ENCODE measurements around the gene MMP17.

The MMP17 gene

DNA sequence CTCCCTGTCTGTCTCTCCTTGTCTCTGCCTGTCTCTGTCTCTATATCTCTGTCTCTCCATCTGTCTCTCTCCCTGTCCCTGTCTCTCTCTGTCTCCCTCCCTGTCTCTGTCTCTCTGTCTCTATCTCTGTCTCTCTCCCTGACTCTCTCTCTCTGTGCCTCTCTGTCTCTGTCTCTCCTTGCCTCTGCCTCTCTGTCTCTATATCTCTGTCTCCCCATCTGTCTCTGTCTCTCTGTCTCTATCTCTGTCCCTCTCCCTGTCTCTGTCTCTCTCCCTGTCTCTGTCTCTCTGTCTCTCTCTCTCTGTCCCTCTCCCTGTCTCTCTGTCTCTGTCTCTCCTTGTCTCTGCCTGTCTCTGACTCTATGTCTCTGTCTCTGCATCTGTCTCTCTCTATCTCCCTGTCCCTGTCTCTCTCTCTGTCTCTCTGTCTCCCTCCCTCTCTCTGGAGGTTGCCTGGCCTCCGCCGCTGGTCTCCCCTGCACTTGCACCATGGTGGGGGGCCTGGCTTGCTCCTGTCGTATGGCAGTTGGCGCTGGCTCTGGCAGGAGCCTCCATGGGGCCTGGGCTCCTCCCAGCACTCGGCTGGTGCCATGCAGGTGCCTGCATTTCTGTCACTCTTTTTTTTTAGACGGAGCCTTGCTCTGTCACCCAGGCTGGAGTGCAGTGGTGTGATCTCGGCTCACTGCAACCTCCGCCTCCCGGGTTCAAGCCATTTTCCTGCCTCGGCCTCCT is 28.3 kb downstream of the MMP17 start:
- no peak for TF ChIP-seq EZH2 (IDR thresholded peaks at IDR 0.05; ENCODE audit: borderline replicate concordance, low read length)
- TF ChIP-seq, protein P1, sequence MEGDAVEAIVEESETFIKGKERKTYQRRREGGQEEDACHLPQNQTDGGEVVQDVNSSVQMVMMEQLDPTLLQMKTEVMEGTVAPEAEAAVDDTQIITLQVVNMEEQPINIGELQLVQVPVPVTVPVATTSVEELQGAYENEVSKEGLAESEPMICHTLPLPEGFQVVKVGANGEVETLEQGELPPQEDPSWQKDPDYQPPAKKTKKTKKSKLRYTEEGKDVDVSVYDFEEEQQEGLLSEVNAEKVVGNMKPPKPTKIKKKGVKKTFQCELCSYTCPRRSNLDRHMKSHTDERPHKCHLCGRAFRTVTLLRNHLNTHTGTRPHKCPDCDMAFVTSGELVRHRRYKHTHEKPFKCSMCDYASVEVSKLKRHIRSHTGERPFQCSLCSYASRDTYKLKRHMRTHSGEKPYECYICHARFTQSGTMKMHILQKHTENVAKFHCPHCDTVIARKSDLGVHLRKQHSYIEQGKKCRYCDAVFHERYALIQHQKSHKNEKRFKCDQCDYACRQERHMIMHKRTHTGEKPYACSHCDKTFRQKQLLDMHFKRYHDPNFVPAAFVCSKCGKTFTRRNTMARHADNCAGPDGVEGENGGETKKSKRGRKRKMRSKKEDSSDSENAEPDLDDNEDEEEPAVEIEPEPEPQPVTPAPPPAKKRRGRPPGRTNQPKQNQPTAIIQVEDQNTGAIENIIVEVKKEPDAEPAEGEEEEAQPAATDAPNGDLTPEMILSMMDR (IDR thresholded peaks at IDR 0.05; ENCODE audit: low read length): no peak
- no peaks in the 10 kb centered on the region for H3K9me3 ChIP-seq (ENCODE audit: low read length)
- no peak overlapping the region for H2AFZ ChIP-seq (ENCODE audit: low read length)
- H3K27ac ChIP-seq (ENCODE audit: low read depth, low read length, poor library complexity, severe bottlenecking): no peak overlapping the region
- no peaks in the 10 kb centered on the region for H3K79me2 ChIP-seq (ENCODE audit: insufficient read depth, low read length)
- no peaks in the 10 kb centered on the region for H3K9me2 ChIP-seq (ENCODE audit: low read depth, low read length)
- no peak overlapping the region for H3K4me3 ChIP-seq (ENCODE audit: low read depth, low read length, poor library complexity, severe bottlenecking)
- no peak overlapping the region for H3K4me2 ChIP-seq (ENCODE audit: low read length)
- H3K27me3 ChIP-seq (ENCODE audit: insufficient read depth, low read length): peaks cover 12% of the 10 kb centered on the region
- H4K20me1 ChIP-seq (ENCODE audit: insufficient read depth, low read length): no peaks in the 10 kb centered on the region
- H3K36me3 ChIP-seq (ENCODE audit: insufficient read depth, low read length): no peaks in the 10 kb centered on the region
- H3K4me1 ChIP-seq (ENCODE audit: insufficient read depth, low read length, severe bottlenecking): no peaks in the 10 kb centered on the region
- no peak overlapping the region for H3K9ac ChIP-seq (ENCODE audit: low read length)
- no peaks in the 10 kb centered on the region for H3F3A ChIP-seq (ENCODE audit: insufficient read depth, low read length)

DNA sequence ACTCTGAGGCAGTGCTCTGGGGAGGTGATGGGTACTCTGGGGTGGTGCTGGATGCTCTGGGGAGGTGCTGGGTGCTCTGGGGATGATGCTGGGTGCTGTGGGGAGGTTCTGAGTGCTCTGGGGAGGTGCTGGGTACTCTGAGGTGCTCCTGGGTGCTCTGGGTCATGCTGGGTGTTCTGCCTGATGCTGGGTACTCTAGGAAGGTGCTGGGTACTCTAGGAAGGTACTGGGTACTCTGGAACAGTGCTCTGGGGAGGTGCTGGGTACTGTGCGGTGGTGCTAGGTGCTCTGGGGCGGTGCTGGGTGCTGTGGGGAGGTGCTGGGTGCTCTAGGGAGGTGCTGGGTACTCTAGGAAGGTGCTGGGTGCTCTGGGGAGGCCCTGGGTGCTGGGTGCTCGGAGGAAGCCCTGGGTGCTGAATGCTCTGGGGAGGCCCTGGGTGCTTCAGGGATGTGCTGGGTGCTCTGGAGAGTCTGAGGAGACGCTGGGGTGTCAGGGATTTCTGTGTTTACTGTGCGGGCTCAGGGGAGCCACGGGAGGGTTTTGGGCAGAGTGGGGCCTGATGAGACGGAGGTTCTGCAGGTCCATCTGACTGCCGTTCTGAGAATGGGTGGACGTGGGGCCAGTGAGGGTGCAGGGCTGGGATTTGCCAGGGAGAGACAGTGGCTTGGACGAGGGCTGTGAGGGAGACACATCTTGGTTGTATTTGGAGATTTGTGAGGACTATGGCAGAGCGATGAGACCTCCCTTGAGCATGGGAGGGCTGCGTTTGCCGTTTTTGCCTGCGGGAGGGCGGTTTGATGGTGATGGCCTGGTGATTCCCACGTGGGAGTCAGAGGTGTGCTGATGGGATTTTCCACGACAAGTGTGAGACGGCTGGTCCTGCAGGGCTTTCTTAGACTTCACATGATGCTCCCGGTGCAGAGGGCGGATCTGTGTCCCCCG is 30.0 kb downstream of the MMP17 start:
- H3K4me3 ChIP-seq (ENCODE audit: low read depth, low read length, poor library complexity, severe bottlenecking): no peak overlapping the region
- H3K9me3 ChIP-seq (ENCODE audit: low read length): no peaks in the 10 kb centered on the region
- no peak overlapping the region for H3K27ac ChIP-seq (ENCODE audit: low read depth, low read length, poor library complexity, severe bottlenecking)
- H3K36me3 ChIP-seq (ENCODE audit: insufficient read depth, low read length): no peaks in the 10 kb centered on the region
- no peaks in the 10 kb centered on the region for H3K79me2 ChIP-seq (ENCODE audit: insufficient read depth, low read length)
- H4K20me1 ChIP-seq (ENCODE audit: insufficient read depth, low read length): no peaks in the 10 kb centered on the region
- H3K9me2 ChIP-seq (ENCODE audit: low read depth, low read length): no peaks in the 10 kb centered on the region
- H3K4me2 ChIP-seq (ENCODE audit: low read length): no peak overlapping the region
- H3K27me3 ChIP-seq (ENCODE audit: insufficient read depth, low read length): peaks cover 12% of the 10 kb centered on the region
- no peak overlapping the region for H3K9ac ChIP-seq (ENCODE audit: low read length)
- no peak overlapping the region for H2AFZ ChIP-seq (ENCODE audit: low read length)
- no peak for TF ChIP-seq EZH2 (IDR thresholded peaks at IDR 0.05; ENCODE audit: borderline replicate concordance, low read length)
- no peaks in the 10 kb centered on the region for H3F3A ChIP-seq (ENCODE audit: insufficient read depth, low read length)
- H3K4me1 ChIP-seq (ENCODE audit: insufficient read depth, low read length, severe bottlenecking): no peaks in the 10 kb centered on the region

DNA sequence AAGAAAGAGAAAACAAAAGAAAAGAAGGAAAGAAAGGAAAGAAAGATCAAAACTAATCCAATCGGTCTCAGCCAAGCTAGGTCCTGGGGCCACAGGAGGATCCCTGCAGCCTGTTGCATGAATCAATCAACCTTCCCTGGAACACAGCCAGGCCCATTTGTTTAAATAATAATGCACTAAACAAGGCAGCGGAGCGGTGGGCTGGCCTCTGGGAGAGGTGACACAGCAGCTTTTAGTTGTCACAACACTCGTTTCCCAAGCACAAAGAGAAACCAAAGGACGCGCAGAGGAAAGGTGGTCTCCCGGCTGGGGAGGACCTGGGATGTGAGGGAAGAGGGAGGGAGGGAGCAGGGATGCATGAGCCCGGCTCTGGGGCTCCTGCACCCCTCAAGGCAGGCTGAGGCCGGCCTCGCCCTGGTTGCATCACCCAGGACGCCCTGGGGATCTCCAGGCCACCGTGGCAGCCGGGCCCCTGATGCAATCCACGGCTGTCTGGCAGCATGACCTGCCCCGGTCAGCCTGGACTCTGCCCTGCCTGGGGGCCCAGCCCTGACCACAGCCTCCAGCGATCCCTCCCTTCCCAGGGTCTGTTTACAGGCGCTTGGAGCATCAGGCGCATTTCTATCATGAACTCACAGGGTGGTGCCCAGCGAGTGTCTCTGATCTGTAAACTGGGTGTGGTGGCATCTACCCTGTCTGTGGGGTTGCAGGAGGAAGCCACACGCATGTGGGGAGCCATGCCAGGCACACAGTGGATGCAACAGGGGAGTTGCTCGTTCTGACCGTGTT is 32.5 kb downstream of the MMP17 start:
- Histone ChIP-seq H3K27ac (ENCODE audit: low read depth, low read length, poor library complexity, severe bottlenecking) (no peak overlapping the region), H3F3A (ENCODE audit: insufficient read depth, low read length) (no peaks in the 10 kb centered on the region), H3K27me3 (ENCODE audit: insufficient read depth, low read length) (peaks cover 7% of the 10 kb centered on the region), H3K4me1 (ENCODE audit: insufficient read depth, low read length, severe bottlenecking) (no peaks in the 10 kb centered on the region), H3K4me3 (ENCODE audit: low read depth, low read length, poor library complexity, severe bottlenecking) (no peak overlapping the region), H3K36me3 (ENCODE audit: insufficient read depth, low read length) (no peaks in the 10 kb centered on the region), H3K4me2 (ENCODE audit: low read length) (no peak overlapping the region), H3K9me2 (ENCODE audit: low read depth, low read length) (no peaks in the 10 kb centered on the region), H2AFZ (ENCODE audit: low read length) (no peak overlapping the region), H4K20me1 (ENCODE audit: insufficient read depth, low read length) (no peaks in the 10 kb centered on the region), H3K79me2 (ENCODE audit: insufficient read depth, low read length) (no peaks in the 10 kb centered on the region), H3K9ac (ENCODE audit: low read length) (no peak overlapping the region), H3K9me3 (ENCODE audit: low read length) (no peaks in the 10 kb centered on the region)
- TF ChIP-seq, protein P1 (IDR thresholded peaks at IDR 0.05; ENCODE audit: low read length): no peak
- TF ChIP-seq EZH2 (IDR thresholded peaks at IDR 0.05; ENCODE audit: borderline replicate concordance, low read length): no peak

All from OCI-LY1 (cell line).